ENCODE results near the gene TRIM67.

The TRIM67 gene

GRCh38 chr1:231226156-231226555 lies 64.3 kb downstream of the TRIM67 start:
- FAIRE-seq: no peak
- DNase-seq (ENCODE audit: insufficient read length, low spot score): no peak

- DNase-seq (ENCODE audit: insufficient read length, low spot score): no peak
- no peak for FAIRE-seq
Observed at GRCh38 chr1:231231511-231231910, 69.7 kb downstream of the TRIM67 start.

GRCh38 chr1:231232870-231233734 lies 71.2 kb downstream of the TRIM67 start:
- DNase-seq (ENCODE audit: insufficient read length, low spot score): no peak
- FAIRE-seq: peak; percentile 76

- DNase-seq (ENCODE audit: insufficient read length, low spot score) (no peak), FAIRE-seq (no peak)
Observed at GRCh38 chr1:231233735-231234417, 72.0 kb downstream of the TRIM67 start.

GRCh38 chr1:231234506-231234905 lies 72.6 kb downstream of the TRIM67 start:
- no peak for FAIRE-seq

GRCh38 chr1:231235526-231236207 lies 73.8 kb downstream of the TRIM67 start:
- FAIRE-seq (no peak), DNase-seq (ENCODE audit: insufficient read length, low spot score) (no peak)

More at GRCh38 chr1:231234506-231234905, 72.6 kb downstream of the TRIM67 start:
- no peak for DNase-seq (ENCODE audit: insufficient read length, low spot score)

- FAIRE-seq: no peak
- DNase-seq (ENCODE audit: insufficient read length, low spot score): no peak
Observed at GRCh38 chr1:231236208-231236591, 74.3 kb downstream of the TRIM67 start.

- FAIRE-seq (no peak), DNase-seq (ENCODE audit: insufficient read length, low spot score) (no peak)
Observed at GRCh38 chr1:231236938-231237337, 75.1 kb downstream of the TRIM67 start.

- FAIRE-seq: no peak
- no peak for DNase-seq (ENCODE audit: insufficient read length, low spot score)
Observed at GRCh38 chr1:231238298-231238697, 76.4 kb downstream of the TRIM67 start.

- peak; percentile 35 for FAIRE-seq
Observed at GRCh38 chr1:231240531-231240882, 78.6 kb downstream of the TRIM67 start.

GRCh38 chr1:231240883-231241735 lies 79.3 kb downstream of the TRIM67 start, which contains the start of gene GNPAT:
Gene GNPAT (plus strand): TSS chr1:231241212. CDS start chr1:231241379, 167 bp downstream.
- DNase-seq (ENCODE audit: insufficient read length, low spot score) (peak; percentile 80), FAIRE-seq (peak; percentile 72)

More at GRCh38 chr1:231240531-231240882, 78.6 kb downstream of the TRIM67 start:
- no peak for DNase-seq (ENCODE audit: insufficient read length, low spot score)

GRCh38 chr1:231241750-231242149 lies 79.9 kb downstream of the TRIM67 start:
- FAIRE-seq (peak; percentile 81), DNase-seq (ENCODE audit: insufficient read length, low spot score) (no peak)

GRCh38 chr1:231242516-231243198 lies 80.8 kb downstream of the TRIM67 start:
- FAIRE-seq (no peak), DNase-seq (ENCODE audit: insufficient read length, low spot score) (no peak)

- FAIRE-seq: no peak
- DNase-seq (ENCODE audit: insufficient read length, low spot score): no peak
Observed at GRCh38 chr1:231248778-231249177, 86.9 kb downstream of the TRIM67 start.

- FAIRE-seq: no peak
- no peak for DNase-seq (ENCODE audit: insufficient read length, low spot score)
Observed at GRCh38 chr1:231252336-231252735, 90.5 kb downstream of the TRIM67 start.

GRCh38 chr1:231260351-231260750 lies 98.5 kb downstream of the TRIM67 start:
- no peak for FAIRE-seq

GRCh38 chr1:231264642-231265041 lies 102.8 kb downstream of the TRIM67 start:
- FAIRE-seq: no peak

More at GRCh38 chr1:231260351-231260750, 98.5 kb downstream of the TRIM67 start:
- no peak for DNase-seq (ENCODE audit: insufficient read length, low spot score)

GRCh38 chr1:231265379-231265778 lies 103.5 kb downstream of the TRIM67 start:
- no peak for FAIRE-seq
- no peak for DNase-seq (ENCODE audit: insufficient read length, low spot score)

More at GRCh38 chr1:231264642-231265041, 102.8 kb downstream of the TRIM67 start:
- no peak for DNase-seq (ENCODE audit: insufficient read length, low spot score)

GRCh38 chr1:231266811-231267322 lies 105.0 kb downstream of the TRIM67 start:
- FAIRE-seq: no peak
- DNase-seq (ENCODE audit: insufficient read length, low spot score): no peak

All from GM19239 (cell line).